NB4 (cell line): Measurements from ENCODE around the gene SUSD4.

Source experiments
- DNase-seq: peaks from one replicate; pipeline ENCODE4 v3.0.0; 2010; ENCODE audit warnings: low read depth
- H3K4me3 ChIP-seq: one replicate; pipeline ENCODE4 v1.5.1; 2011; ENCODE audit warnings: mild to moderate bottlenecking, low read depth, low read length, moderate library complexity
- CTCF ChIP-seq: IDR thresholded peaks from one replicate; pipeline ENCODE4 v1.5.1; 2012; ENCODE audit warnings: low read depth, low read length
- MYC ChIP-seq: IDR thresholded peaks from 2 replicates; pipeline ENCODE4 v1.6.1; 2011; ENCODE audit warnings: low read depth, low read length
- POLR2A ChIP-seq: IDR thresholded peaks from 2 replicates; pipeline ENCODE4 v1.6.1; 2011; ENCODE audit warnings: mild to moderate bottlenecking; ENCODE audit not compliant: insufficient read length; ENCODE audit errors: extremely low read depth
- TF ChIP-seq, protein P1 (sequence below): IDR thresholded peaks from 2 replicates; pipeline ENCODE4 v1.6.1; 2011; ENCODE audit warnings: low read depth, low read length

The SUSD4 gene

DNA sequence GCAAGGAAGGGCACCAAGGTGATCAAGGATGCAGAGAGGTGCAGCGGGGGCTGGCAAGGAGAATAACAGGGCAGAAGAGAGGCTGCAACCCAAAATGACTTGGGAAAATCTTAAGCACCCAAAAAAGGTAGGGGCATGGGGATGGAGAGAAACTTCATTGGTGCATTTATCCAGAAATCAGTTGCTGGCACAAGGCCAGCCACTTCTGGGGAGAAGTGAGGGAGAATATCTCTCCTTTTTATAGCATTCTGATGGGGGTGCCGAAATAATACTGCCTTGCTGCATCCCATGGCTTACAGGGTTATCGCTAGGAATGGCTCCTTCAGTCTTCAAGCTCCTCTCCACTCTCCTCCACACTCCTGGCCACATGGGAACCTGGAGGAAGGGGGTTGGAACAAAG is 47.9 kb downstream of the SUSD4 start:
- H3K4me3 ChIP-seq: no peak overlapping the region
- no peak for DNase-seq
- TF ChIP-seq MYC: no peak
- TF ChIP-seq, protein P1, sequence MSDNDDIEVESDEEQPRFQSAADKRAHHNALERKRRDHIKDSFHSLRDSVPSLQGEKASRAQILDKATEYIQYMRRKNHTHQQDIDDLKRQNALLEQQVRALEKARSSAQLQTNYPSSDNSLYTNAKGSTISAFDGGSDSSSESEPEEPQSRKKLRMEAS: no peak
- no peak for TF ChIP-seq POLR2A
- no peak for TF ChIP-seq CTCF

DNA sequence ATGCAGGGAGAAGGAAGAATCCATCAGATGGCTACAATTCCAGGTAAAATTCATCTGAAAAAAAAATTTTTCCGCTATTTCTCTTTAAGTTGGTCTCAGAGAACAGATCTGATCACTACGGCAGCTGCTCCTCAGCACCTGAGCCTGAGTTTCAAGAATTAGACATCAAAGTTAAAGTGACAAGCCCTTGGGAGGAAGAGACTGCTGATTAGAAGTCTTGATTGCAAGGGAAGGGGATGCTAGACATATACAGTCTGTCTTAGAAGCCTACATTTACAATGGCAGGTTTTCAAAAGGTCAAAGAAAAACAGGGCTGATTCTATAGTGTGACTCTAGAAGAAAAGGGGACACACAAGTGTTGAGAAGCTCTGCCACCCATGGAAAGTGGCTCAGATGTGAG is 48.3 kb downstream of the SUSD4 start:
- DNase-seq: no peak
- no peak overlapping the region for H3K4me3 ChIP-seq
- no peak for TF ChIP-seq POLR2A
- TF ChIP-seq, protein P1: no peak
- TF ChIP-seq MYC: no peak
- TF ChIP-seq CTCF: no peak

DNA sequence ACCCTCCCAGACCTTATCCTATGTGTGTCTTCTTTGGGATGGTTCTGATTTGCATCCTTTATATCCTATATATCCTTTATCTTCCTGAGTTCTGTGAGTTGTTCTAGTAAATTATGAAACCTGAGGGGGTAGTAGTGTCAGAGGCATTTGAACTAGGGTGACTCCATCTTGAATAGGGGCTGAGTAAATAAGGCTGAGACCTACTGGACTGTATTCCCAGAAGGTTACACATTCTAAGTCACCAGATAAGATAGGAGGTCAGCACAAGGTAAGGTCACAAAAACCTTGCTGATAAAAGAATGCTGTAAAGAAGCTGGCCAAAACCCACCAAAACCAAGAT is 50.6 kb downstream of the SUSD4 start:
- DNase-seq: no peak
- no peak overlapping the region for H3K4me3 ChIP-seq
- TF ChIP-seq, protein P1: no peak
- TF ChIP-seq POLR2A (no peak), CTCF (no peak), MYC (no peak)

DNA sequence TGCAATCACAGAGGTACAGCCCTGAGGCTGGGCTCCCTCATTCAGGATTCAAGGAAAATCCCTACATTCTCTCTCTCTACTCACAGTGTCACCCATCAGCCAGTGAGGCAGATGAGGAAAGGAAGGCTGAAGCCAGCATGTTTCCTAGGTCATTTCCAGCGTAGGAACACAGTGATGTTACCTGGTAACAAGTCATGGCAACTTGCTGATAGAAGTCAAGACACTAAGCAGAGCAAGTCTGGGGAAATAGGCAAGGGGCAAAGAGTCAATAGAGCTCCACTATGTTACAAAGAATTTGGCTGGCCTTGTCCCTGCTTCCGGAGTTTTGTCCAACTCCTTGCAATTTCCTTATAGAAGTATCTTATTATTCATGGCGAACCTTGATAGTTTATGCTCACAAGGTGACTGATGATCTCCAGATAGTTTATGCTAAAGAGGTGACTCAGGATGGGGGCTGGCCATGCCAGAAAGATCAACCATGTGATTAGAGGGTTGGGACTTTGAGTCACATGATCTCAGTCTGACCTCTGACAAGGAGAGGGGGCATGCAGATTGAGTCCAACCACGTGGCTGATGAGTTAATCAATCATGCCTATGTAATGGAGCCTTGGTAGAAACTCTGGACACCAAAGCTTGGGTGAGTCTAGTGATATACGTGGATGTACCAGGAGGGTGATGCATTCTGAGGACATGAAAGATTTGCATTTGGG is 51.1 kb downstream of the SUSD4 start:
- no peak for DNase-seq
- TF ChIP-seq, protein P1: no peak
- no peak for TF ChIP-seq POLR2A
- no peak for TF ChIP-seq MYC
- TF ChIP-seq CTCF: no peak
- H3K4me3 ChIP-seq: no peak overlapping the region

GRCh38 chr1:223312273-223312672 is 51.7 kb downstream of the SUSD4 start:
- DNase-seq: no peak
- TF ChIP-seq, protein P1: no peak
- TF ChIP-seq CTCF: no peak
- TF ChIP-seq MYC: no peak
- TF ChIP-seq POLR2A: no peak
- H3K4me3 ChIP-seq: no peak overlapping the region
